Kidney (tissue), 14 donors: Measurements from ENCODE around the gene CGREF1. TPM values are rescaled to one million over a fixed set of nuclear protein-coding genes. Genes with fewer than 3 reads are reported as not detected.

Experiments
- DNase-seq, 5 donors: peaks; one replicate each; pipeline ENCODE4 v3.0.0-alpha.2; 2013 to 2020
- FAIRE-seq: peaks from 2 replicates; lab custom pipeline; 2012; peaks lifted over from hg19 to GRCh38; lab: Jason Lieb, UNC
- H3K27ac ChIP-seq, 2 donors: one replicate each; pipeline ENCODE4 v1.7.0; 2013; ENCODE audit warnings: low read depth in 2 of 2, low read length in 2 of 2, inconsistent platforms in 1 of 2
- H3K27me3 ChIP-seq: one replicate; pipeline ENCODE4 v1.7.1; 2013; ENCODE audit warnings: low read length, inconsistent platforms; ENCODE audit not compliant: control insufficient read depth, insufficient read depth
- H3K36me3 ChIP-seq, 3 donors: one replicate each; pipeline versions ENCODE4 v1.7.0 to v1.7.1; 2013; ENCODE audit warnings: low read length in 3 of 3, control low read depth in 1 of 3, inconsistent platforms in 1 of 3; ENCODE audit not compliant: insufficient read depth in 3 of 3, control insufficient read depth in 2 of 3
- H3K4me1 ChIP-seq, 3 donors: one replicate each; pipeline versions ENCODE4 v1.7.0 to v1.7.1; 2013; ENCODE audit warnings: low read length in 3 of 3, inconsistent platforms in 1 of 3, low read depth in 1 of 3; ENCODE audit not compliant: control insufficient read depth in 2 of 3, insufficient read depth in 2 of 3
- H3K4me3 ChIP-seq, 3 donors: one replicate each; pipeline versions ENCODE4 v1.7.0 to v1.8.1; 2013; ENCODE audit warnings: low read length in 3 of 3, control low read depth in 1 of 3, inconsistent platforms in 1 of 3
- H3K9ac ChIP-seq, 3 donors: one replicate each; pipeline versions ENCODE4 v1.7.0 to v1.7.1; 2013; ENCODE audit warnings: low read length in 3 of 3, control low read depth in 1 of 3, inconsistent platforms in 1 of 3
- H3K9me3 ChIP-seq, 3 donors: one replicate each; pipeline versions ENCODE4 v1.7.0 to v1.7.1; 2013; ENCODE audit warnings: low read length in 3 of 3, control low read depth in 1 of 3, inconsistent platforms in 1 of 3; ENCODE audit not compliant: control insufficient read depth in 2 of 3, insufficient read depth in 1 of 3
- CTCF ChIP-seq: IDR thresholded peaks from 3 replicates; pipeline ENCODE4 v1.5.1; 2012; ENCODE audit warnings: mild to moderate bottlenecking, moderate library complexity, borderline replicate concordance; ENCODE audit not compliant: insufficient read depth; ENCODE audit errors: extremely low read depth
- intact Hi-C: fragments of 100-400 bp; cut with DNase I; formaldehyde crosslinking; loops from one replicate; pipeline ENCODE4 v1.11.1; 2022
- polyA plus RNA-seq: library from polyadenylated mRNA; stranded (reverse); fragments of 350-450 nt; fragmentation: Illumina TruSeq; extraction: RNeasy Lipid Tissue Mini Kit (QIAGEN cat#74804); gene quantifications from one replicate; pipeline ENCODE4 v1.2.3, GENCODE V29; 2014; ENCODE audit warnings: low read depth, low replicate concordance; ENCODE audit not compliant: insufficient read depth
- total RNA-seq: library from RNA; stranded (reverse); fragmentation: NEBNext Ultra II Directional; extraction: Animal tissue kit (Norgen Biotek cat#: 25700); gene quantifications from one replicate; pipeline ENCODE4 v1.2.1, GENCODE V29; 2021
- donor health status: control.
- donor health status: control.
- donor health status: control.
- donor health status: control.
- donor health status: control.
- donor health status: DM: yes; HTN: yes; CAD: no.
- donor health status: Normal renal cell carcinoma (clear cell type).

Gene CGREF1
- total and polyA plus RNA-seq, 2 donors from 2014 or later = 3.7 to 3.8 TPM

GRCh38 chr2:27057184-27057583, 61.7 kb downstream of the CGREF1 start:
- intact Hi-C loops = no loop called here
- H3K9ac ChIP-seq = no peak overlapping the region
- FAIRE-seq = no peak
- no peak overlapping the region for H3K4me3 ChIP-seq
- H3K27ac ChIP-seq = no peak overlapping the region
- no peaks in the 10 kb centered on the region for H3K27me3 ChIP-seq
- no peak for DNase-seq
- peaks cover 3 to 34% (median 14%) of the 10 kb centered on the region in 3 donors for H3K36me3 ChIP-seq
- no peaks in the 10 kb centered on the region for H3K9me3 ChIP-seq
- no peak for TF ChIP-seq CTCF
- H3K4me1 ChIP-seq = peaks cover 0 to under 1% (median 0%) of the 10 kb centered on the region in 3 donors

GRCh38 chr2:27054721-27055120, 64.2 kb downstream of the CGREF1 start:
- peaks cover 2 to 10% (median 2%) of the 10 kb centered on the region in 3 donors for H3K4me1 ChIP-seq
- intact Hi-C loops = no loop called here

GRCh38 chr2:27053776-27054175, 65.2 kb downstream of the CGREF1 start:
- FAIRE-seq = no peak
- intact Hi-C loops = no loop called here
- no peak overlapping the region for H3K9ac ChIP-seq
- no peak overlapping the region for H3K27ac ChIP-seq
- H3K27me3 ChIP-seq = no peaks in the 10 kb centered on the region
- no peak for TF ChIP-seq CTCF
- H3K4me3 ChIP-seq = no peak overlapping the region
- peaks cover 3 to 34% (median 14%) of the 10 kb centered on the region in 3 donors for H3K36me3 ChIP-seq
- DNase-seq = no peak
- no peaks in the 10 kb centered on the region for H3K9me3 ChIP-seq
- H3K4me1 ChIP-seq = peaks cover 2 to 14% (median 2%) of the 10 kb centered on the region in 3 donors

More at GRCh38 chr2:27054721-27055120, 64.2 kb downstream of the CGREF1 start:
- no peak overlapping the region for H3K27ac ChIP-seq
- H3K9me3 ChIP-seq = no peaks in the 10 kb centered on the region
- H3K4me3 ChIP-seq = no peak overlapping the region
- H3K27me3 ChIP-seq = no peaks in the 10 kb centered on the region
- no peak for TF ChIP-seq CTCF
- H3K36me3 ChIP-seq = peaks cover 3 to 34% (median 14%) of the 10 kb centered on the region in 3 donors
- DNase-seq = no peak
- no peak overlapping the region for H3K9ac ChIP-seq
- FAIRE-seq = no peak

- H3K36me3 ChIP-seq = peaks cover 3 to 31% (median 14%) of the 10 kb centered on the region in 3 donors
- H3K27ac ChIP-seq = no peak overlapping the region
- peaks cover 2 to 14% (median 2%) of the 10 kb centered on the region in 3 donors for H3K4me1 ChIP-seq
- no peak for TF ChIP-seq CTCF
- no peak for FAIRE-seq
- H3K9ac ChIP-seq = no peak overlapping the region
- intact Hi-C loops = no loop called here
- no peak overlapping the region for H3K4me3 ChIP-seq
- no peak for DNase-seq
- H3K9me3 ChIP-seq = no peaks in the 10 kb centered on the region
- no peaks in the 10 kb centered on the region for H3K27me3 ChIP-seq
Measured at GRCh38 chr2:27053321-27053720, 65.6 kb downstream of the CGREF1 start.
